ENCODE measurements around the gene ID4. TPM values are rescaled to one million over a fixed set of nuclear protein-coding genes. Genes with fewer than 3 reads are reported as not detected.

The ID4 gene
- total RNA-seq, 1 experiment from 2014 or later = 0.10 TPM

GRCh38 chr6:19834858-19835257, 2.3 kb upstream of the ID4 start:
- no peak for DNase-seq (ENCODE audit: low read depth, low spot score)
- no peak for ATAC-seq
- H3K4me1 ChIP-seq (ENCODE audit: control insufficient read depth in 1 of 2, insufficient read depth in 2 of 2, low read length in 2 of 2) = peaks cover 8 to 16% of the 10 kb centered on the region in 2 experiments; a peak in 3 of 4 replicates
- H3K36me3 ChIP-seq (ENCODE audit: control insufficient read depth in 1 of 2, insufficient read depth in 2 of 2, low read length in 2 of 2) = no peaks in the 10 kb centered on the region
- no peaks in the 10 kb centered on the region for H3K79me2 ChIP-seq (ENCODE audit: insufficient read depth, low read length)
- H4K20me1 ChIP-seq (ENCODE audit: insufficient read depth) = no peaks in the 10 kb centered on the region
- no peak overlapping the region for H3K9ac ChIP-seq (ENCODE audit: low read length)
- no peak overlapping the region for H3K4me3 ChIP-seq (replicated peaks in 1 of 2; ENCODE audit: low read depth in 1 of 2, low read length in 2 of 2)
- TF ChIP-seq EGR1 (IDR thresholded peaks at IDR 0.05; ENCODE audit: low read depth) = no peak
- no peak for TF ChIP-seq RAD21 (IDR thresholded peaks at IDR 0.05; ENCODE audit: low read depth)
- no peak for TF ChIP-seq FOSL1 (IDR thresholded peaks at IDR 0.05; ENCODE audit: low read depth)
- no peak for TF ChIP-seq CEBPB (IDR thresholded peaks at IDR 0.05; ENCODE audit: low read depth)
- TF ChIP-seq ELF1 (IDR thresholded peaks at IDR 0.05; ENCODE audit: borderline replicate concordance, low read depth) = no peak
- no peak for TF ChIP-seq JUND (IDR thresholded peaks at IDR 0.05)
- no peak for TF ChIP-seq CTCF (IDR thresholded peaks at IDR 0.05 in 2 of 3, conservative IDR thresholded peaks at IDR 0.05 in 1 of 3; ENCODE audit: borderline replicate concordance in 1 of 3, insufficient read depth in 1 of 3, low read depth in 2 of 3, low read length in 2 of 3)
- TF ChIP-seq SRF (IDR thresholded peaks at IDR 0.05; ENCODE audit: low read depth) = no peak
- TF ChIP-seq POLR2AphosphoS5 (IDR thresholded peaks at IDR 0.05; ENCODE audit: low read depth, low read length) = no peak
- TF ChIP-seq EZH2phosphoT487 (IDR thresholded peaks at IDR 0.05; ENCODE audit: borderline replicate concordance) = no peak
- TF ChIP-seq ZFX (IDR thresholded peaks at IDR 0.05) = no peak
- TF ChIP-seq SIN3A (IDR thresholded peaks at IDR 0.05; ENCODE audit: low read depth) = no peak
- TF ChIP-seq POLR2A (IDR thresholded peaks at IDR 0.05; ENCODE audit: borderline replicate concordance, extremely low read depth, insufficient read depth, insufficient read length) = no peak
- no peak for TF ChIP-seq REST (IDR thresholded peaks at IDR 0.05; ENCODE audit: low read depth)
- TF ChIP-seq YY1 (IDR thresholded peaks at IDR 0.05; ENCODE audit: extremely low read depth, insufficient replicate concordance, low read depth, low read length) = no peak
- H3K27ac ChIP-seq (ENCODE audit: low read depth, low read length) = no peak overlapping the region
- peaks cover 1% of the 10 kb centered on the region; the same call in 1 of the 2 replicates for H3K27me3 ChIP-seq (ENCODE audit: insufficient read depth, low read length)
- intact Hi-C loops (cut with micrococcal nuclease) = no loop called here
- no peak overlapping the region for H2AFZ ChIP-seq (ENCODE audit: low read depth, low read length, poor library complexity, severe bottlenecking)
- ChIA-PET CTCF (interaction anchor here (1.3 kb wide), 1 partner anchor 810 kb away, joined by 5 read pairs; no protein-coding TSS in a partner anchor), RAD21 (ENCODE audit: low non-redundant PET in 1 of 2, low total read pairs in 2 of 2, uncharacterized antibody in 2 of 2, unreplicated experiment in 2 of 2) (no interaction called here), POLR2A (no interaction called here)
- H3K9me2 ChIP-seq (ENCODE audit: insufficient read depth) = no peaks in the 10 kb centered on the region
- BruUV-seq (replicated peaks) = no TSS peak
- H3K9me3 ChIP-seq (ENCODE audit: control insufficient read depth in 1 of 2, insufficient read depth in 1 of 2, low read depth in 1 of 2, low read length in 2 of 2) = no peaks in the 10 kb centered on the region
- H3K4me2 ChIP-seq (ENCODE audit: low read length) = no peak overlapping the region

Data from HCT116 (cell line).